IPS-11a (cell line): ENCODE data around the gene SP110.
"Not testable (repeated sequence)": the region's sequence is repeated elsewhere in the genome, so short reads cannot be mapped to it uniquely, and the experiment has no call there.

ENCODE experiments used
- H3K4me3 ChIP-seq: one replicate; pipeline ENCODE4 v1.5.1; 2013; ENCODE audit warnings: low read depth, low read length, control low read depth

The SP110 gene

DNA sequence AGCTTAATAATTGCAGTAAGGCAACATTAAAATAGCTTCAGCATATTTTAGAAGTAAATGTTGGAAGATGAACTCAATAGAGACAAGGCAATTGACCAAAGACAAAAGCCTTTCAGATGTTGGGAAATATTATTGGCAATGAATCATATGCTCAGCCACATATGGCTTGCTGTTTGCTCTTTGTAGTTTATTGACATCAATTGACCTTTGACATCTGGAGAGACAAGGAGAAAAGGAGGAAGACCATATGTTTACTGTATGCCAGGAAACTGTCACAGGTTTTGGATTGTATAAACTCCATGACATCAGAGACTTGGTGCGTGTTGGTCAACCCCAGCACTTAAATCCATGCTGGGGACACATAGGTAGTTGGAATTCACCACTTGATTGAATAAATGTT is 90.4 kb downstream of the SP110 start:
- no peak overlapping the region for H3K4me3 ChIP-seq

- H3K4me3 ChIP-seq = no peak overlapping the region
These were observed 91.0 kb downstream of the SP110 start for GRCh38 chr2:230128623-230129342.

DNA sequence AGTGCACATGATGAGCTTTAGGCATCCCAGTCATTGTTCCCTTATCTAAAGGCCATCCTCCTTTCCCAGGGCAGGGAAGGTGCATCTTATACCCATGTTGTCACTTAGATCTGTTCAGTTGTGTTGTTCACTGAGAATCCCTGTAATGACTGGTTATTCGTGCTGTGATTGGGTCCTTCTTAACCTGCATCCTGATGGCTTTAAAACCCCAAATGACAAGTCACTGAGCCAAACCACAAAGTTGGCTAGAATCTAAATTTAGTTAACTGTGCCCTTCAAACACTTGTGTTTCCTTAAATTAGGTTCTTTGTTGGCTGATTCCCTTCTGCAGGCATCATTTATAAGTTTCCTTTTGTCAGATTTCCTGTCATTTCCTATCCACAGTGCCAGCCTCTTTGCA is 92.6 kb downstream of the SP110 start:
- no peak overlapping the region for H3K4me3 ChIP-seq

DNA sequence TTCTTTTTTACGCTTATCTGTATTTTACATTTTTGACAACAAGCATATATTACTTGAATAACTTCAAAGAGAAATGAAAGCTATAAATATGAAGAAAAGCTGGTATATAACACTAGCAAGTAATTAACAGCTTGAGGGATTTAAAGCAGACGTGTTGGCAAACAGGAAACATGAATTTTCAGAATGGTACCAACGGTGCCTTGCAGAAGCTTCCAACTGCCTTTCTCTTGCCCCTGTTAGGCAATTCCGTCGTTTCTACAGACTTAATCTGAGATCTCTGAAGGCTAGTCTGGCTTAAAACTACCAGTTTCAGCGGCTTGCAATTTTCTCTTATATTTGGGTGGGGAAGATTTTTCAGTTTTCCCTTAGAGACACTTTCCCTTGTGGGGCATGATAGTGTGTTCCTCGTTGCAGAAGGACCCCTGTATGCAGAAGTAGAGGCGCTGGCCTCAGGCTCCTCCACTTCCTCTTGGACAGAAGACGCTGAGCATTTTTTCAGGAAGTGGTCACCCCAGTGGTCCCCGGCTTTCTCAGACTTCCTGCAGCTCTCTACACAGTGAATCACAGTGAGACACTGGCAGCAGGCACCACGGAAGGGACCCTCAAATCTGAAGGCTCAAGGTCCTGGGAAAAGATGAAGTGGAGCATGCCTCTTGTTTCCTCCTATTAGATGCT is 94.9 kb downstream of the SP110 start:
- no peak overlapping the region for H3K4me3 ChIP-seq

GRCh38 chr2:230124235-230124634 is 95.5 kb downstream of the SP110 start:
- no peak overlapping the region for H3K4me3 ChIP-seq

GRCh38 chr2:230120376-230120775 is 99.4 kb downstream of the SP110 start:
- not testable (repeated sequence) for H3K4me3 ChIP-seq

- not testable (repeated sequence) for H3K4me3 ChIP-seq
These were observed 100.0 kb downstream of the SP110 start for GRCh38 chr2:230119827-230120226.
